B cell (primary cell): Measurements from ENCODE around the gene TAF1C.

ENCODE experiments used
- EZH2 ChIP-seq: IDR thresholded peaks from 2 replicates; pipeline ENCODE4 v1.6.1; 2012; ENCODE audit warnings: borderline replicate concordance, low read depth, mild to moderate bottlenecking, moderate library complexity, low read length; ENCODE audit not compliant: insufficient read depth, poor library complexity, severe bottlenecking
- TF ChIP-seq, protein P1 (sequence below): fragments of 200-600 bp; IDR thresholded peaks from one replicate; pipeline ENCODE4 v1.8.0; 2022; ENCODE audit warnings: antibody characterized with exemption, mild to moderate bottlenecking

DNA sequence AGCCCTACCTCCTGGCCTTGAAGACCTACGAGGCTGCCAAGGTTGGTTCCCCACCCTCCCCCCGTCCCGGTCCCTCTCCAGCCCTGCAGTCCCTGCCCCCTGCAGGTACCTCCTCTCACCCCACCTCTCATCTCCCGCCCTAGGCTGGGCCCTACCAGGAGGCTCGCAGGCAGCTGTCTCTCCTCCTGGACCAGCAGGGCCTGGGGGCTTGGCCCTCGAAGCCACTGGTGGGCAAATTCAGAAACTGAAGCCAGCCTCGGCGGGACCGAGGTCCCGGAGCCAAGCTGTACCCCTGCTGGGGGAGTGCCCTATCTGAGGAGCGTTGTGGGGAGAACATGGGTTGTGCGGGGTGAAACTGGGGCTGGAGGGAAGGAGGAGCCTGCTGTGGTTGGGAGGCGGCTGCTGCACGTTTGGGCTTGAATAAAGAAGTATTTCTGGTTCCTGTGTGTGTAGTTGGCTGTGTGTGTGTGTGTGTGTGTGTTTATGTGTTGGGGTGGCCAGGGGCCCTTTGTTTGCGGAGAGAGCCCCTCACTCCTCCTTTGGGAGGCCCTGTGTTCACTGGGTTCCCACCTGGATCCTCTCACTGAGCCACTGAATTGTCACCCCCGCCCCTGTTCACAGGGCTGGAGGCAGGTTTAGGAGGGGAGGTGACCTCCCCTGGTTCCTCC lies 10.0 kb upstream of the TAF1C start:
- no peak for TF ChIP-seq EZH2
- TF ChIP-seq, protein P1, sequence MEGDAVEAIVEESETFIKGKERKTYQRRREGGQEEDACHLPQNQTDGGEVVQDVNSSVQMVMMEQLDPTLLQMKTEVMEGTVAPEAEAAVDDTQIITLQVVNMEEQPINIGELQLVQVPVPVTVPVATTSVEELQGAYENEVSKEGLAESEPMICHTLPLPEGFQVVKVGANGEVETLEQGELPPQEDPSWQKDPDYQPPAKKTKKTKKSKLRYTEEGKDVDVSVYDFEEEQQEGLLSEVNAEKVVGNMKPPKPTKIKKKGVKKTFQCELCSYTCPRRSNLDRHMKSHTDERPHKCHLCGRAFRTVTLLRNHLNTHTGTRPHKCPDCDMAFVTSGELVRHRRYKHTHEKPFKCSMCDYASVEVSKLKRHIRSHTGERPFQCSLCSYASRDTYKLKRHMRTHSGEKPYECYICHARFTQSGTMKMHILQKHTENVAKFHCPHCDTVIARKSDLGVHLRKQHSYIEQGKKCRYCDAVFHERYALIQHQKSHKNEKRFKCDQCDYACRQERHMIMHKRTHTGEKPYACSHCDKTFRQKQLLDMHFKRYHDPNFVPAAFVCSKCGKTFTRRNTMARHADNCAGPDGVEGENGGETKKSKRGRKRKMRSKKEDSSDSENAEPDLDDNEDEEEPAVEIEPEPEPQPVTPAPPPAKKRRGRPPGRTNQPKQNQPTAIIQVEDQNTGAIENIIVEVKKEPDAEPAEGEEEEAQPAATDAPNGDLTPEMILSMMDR, result no peak
